ENCODE measurements around the gene ENO4. TPM values are rescaled to one million over a fixed set of nuclear protein-coding genes. Genes with fewer than 3 reads are reported as not detected.

Gene ENO4
- total and polyA plus RNA-seq, 9 of the 15 experiments (the other 6 are each of a cell fraction or from before 2014, with no cell fraction given): 0.07 TPM; not detected in 8

- DNase-seq (ENCODE audit: extremely low read depth in 1 of 4, low spot score in 3 of 4) (no peak), ATAC-seq (no peak), FAIRE-seq (no peak)
- H3K9ac ChIP-seq (ENCODE audit: insufficient read depth in 1 of 2, low read depth in 2 of 2, low read length in 2 of 2): no peak overlapping the region
- no peak overlapping the region for H3K4me3 ChIP-seq
- no peaks in the 10 kb centered on the region for H4K20me1 ChIP-seq (replicated peaks; ENCODE audit: control insufficient read depth, insufficient read depth, low read length)
- BruUV-seq (replicated peaks): no TSS peak
- H3K36me3 ChIP-seq (ENCODE audit: control insufficient read depth, insufficient read depth, low read length): no peaks in the 10 kb centered on the region
- POLR2A ChIA-PET: no interaction called here
- no peak overlapping the region for H2AFZ ChIP-seq (ENCODE audit: low read depth, low read length)
- no peak overlapping the region for H3K4me2 ChIP-seq (ENCODE audit: insufficient read depth, low read length)
- no peak for TF ChIP-seq TGIF2 (CRISPR knock-in tag; IDR thresholded peaks at IDR 0.05)
- no peak for TF ChIP-seq BDP1 (IDR thresholded peaks at IDR 0.05; ENCODE audit: insufficient read depth, insufficient read length)
- TF ChIP-seq HMBOX1 (IDR thresholded peaks at IDR 0.05): no peak
- no peak for TF ChIP-seq XRCC4 (IDR thresholded peaks at IDR 0.05; ENCODE audit: extremely low read depth, insufficient read depth, insufficient read length)
- TF ChIP-seq SREBF1 (IDR thresholded peaks at IDR 0.05; ENCODE audit: borderline replicate concordance, low read depth, low read length): no peak
- TF ChIP-seq GTF3C2 (IDR thresholded peaks at IDR 0.05; ENCODE audit: borderline replicate concordance, extremely low read depth, insufficient read length): no peak
- no peak for TF ChIP-seq CBFA2T3 (IDR thresholded peaks at IDR 0.05)
- no peak for TF ChIP-seq BRCA1 (IDR thresholded peaks at IDR 0.05)
- TF ChIP-seq BRCA1 (CRISPR knock-in tag; IDR thresholded peaks at IDR 0.05): no peak
- no peaks in the 10 kb centered on the region for H3K9me1 ChIP-seq (ENCODE audit: control insufficient read depth, insufficient read depth, low read length)
- no peaks in the 10 kb centered on the region for H3K9me3 ChIP-seq (replicated peaks; ENCODE audit: control insufficient read depth, insufficient read depth, low read depth, low read length)
- no peaks in the 10 kb centered on the region for H3K4me1 ChIP-seq (replicated peaks in 1 of 2; ENCODE audit: control insufficient read depth in 2 of 2, insufficient read depth in 2 of 2, low read length in 2 of 2)
- no peak overlapping the region for H3K27ac ChIP-seq (ENCODE audit: extremely low read depth, low read depth, low read length)
- H3K27me3 ChIP-seq (ENCODE audit: control insufficient read depth in 2 of 2, insufficient read depth in 2 of 2, low read length in 2 of 2): no peaks in the 10 kb centered on the region
- intact Hi-C loops (cut with micrococcal nuclease): no loop called here
- WGBS (ENCODE audit: insufficient coverage, low coverage, missing lambda C conversion rate): 0% methylated on average over 2 of the region's 2 CpGs
- H3K79me2 ChIP-seq (ENCODE audit: control insufficient read depth, insufficient read depth, low read length): no peaks in the 10 kb centered on the region
- in situ Hi-C loops (cut with MboI): no loop called here
- CTCF ChIA-PET (ENCODE audit: low intra/inter-chr PET ratio): no interaction called here
Observed at GRCh38 chr10:116878123-116878522, 28.8 kb downstream of the ENO4 start.
